B cell (primary cell): ENCODE results near the gene SPRR3. TPM values are rescaled to one million over a fixed set of nuclear protein-coding genes. Genes with fewer than 3 reads are reported as not detected.

ENCODE experiments used
- ATAC-seq: fragments of 200-7000 bp; cut with Tn5 transposase; one replicate; pipeline ENCODE4 v1.10.0; 2021; ENCODE audit warnings: low read depth, mild to moderate bottlenecking, moderate number of reproducible peaks, moderate library complexity
- CTCF ChIA-PET: fragments of 350-600 bp; sonication (Branson Sonifier 250); formaldehyde crosslinking; loops from one replicate; lab custom pipeline; 2021; ENCODE audit warnings: antibody characterized with exemption, inconsistent platforms; lab: Charles Lee
- POLR2A ChIA-PET: fragments of 350-600 bp; sonication (Branson Sonifier 250); formaldehyde crosslinking; loops from one replicate; lab custom pipeline; 2021; ENCODE audit warnings: antibody characterized with exemption; lab: Charles Lee
- DNase-seq: peaks from one replicate; pipeline ENCODE4 v3.0.0; 2013
- H2AFZ ChIP-seq: 2 replicates; pipeline ENCODE4 v1.6.1; 2012; ENCODE audit warnings: mild to moderate bottlenecking, low read depth, low read length; ENCODE audit not compliant: insufficient read depth, poor library complexity, severe bottlenecking
- H3K27ac ChIP-seq, 2 donors: 1 replicate in 1 of 2; 2 replicates in 1 of 2; pipeline ENCODE4 v1.5.1; 2012 to 2013; ENCODE audit warnings: low read length in 2 of 2, mild to moderate bottlenecking in 2 of 2, moderate library complexity in 1 of 2
- H3K27me3 ChIP-seq, 4 experiments: fragments of 200-600 bp in 1 of 4; sonication (generic) in 1 of 4; replicated peaks in 1 of 4; 1 replicate in 2 of 4; 2 replicates in 2 of 4; pipeline versions ENCODE4 v1.6.1 to v1.7.0; 2013 to 2016; ENCODE audit warnings: low read length in 3 of 4, mild to moderate bottlenecking in 2 of 4, mixed read lengths in 1 of 4, moderate library complexity in 1 of 4; ENCODE audit not compliant: insufficient read depth in 4 of 4, control insufficient read depth in 3 of 4; ENCODE audit errors: control extremely low read depth in 1 of 4
- H3K36me3 ChIP-seq, 2 experiments: replicated peaks in 1 of 2; 1 replicate in 1 of 2; 2 replicates in 1 of 2; pipeline versions ENCODE4 v1.6.1 to v1.7.1; 2013; ENCODE audit warnings: low read length in 1 of 2; ENCODE audit not compliant: insufficient read depth in 2 of 2, control insufficient read depth in 1 of 2; ENCODE audit errors: control extremely low read depth in 1 of 2, extremely low read depth in 1 of 2
- H3K4me1 ChIP-seq, 2 donors: fragments of 200-600 bp in 1 of 2; sonication (generic) in 1 of 2; 1 replicate in 1 of 2; 2 replicates in 1 of 2; pipeline versions ENCODE4 v1.5.1 to v1.6.1; 2013 to 2017; ENCODE audit warnings: low read length in 2 of 2; ENCODE audit not compliant: control insufficient read depth in 2 of 2, insufficient read depth in 2 of 2
- H3K4me2 ChIP-seq: replicated peaks from 2 replicates; pipeline ENCODE3; 2012; ENCODE audit warnings: mild to moderate bottlenecking, low read depth, low read length; ENCODE audit not compliant: poor library complexity, severe bottlenecking
- H3K4me3 ChIP-seq, 5 experiments: fragments of 200-600 bp in 1 of 5; sonication (generic) in 1 of 5; 1 replicate in 3 of 5; 2 replicates in 2 of 5; pipeline versions ENCODE4 v1.5.1 to v1.7.0; 2011 to 2016; ENCODE audit warnings: low read length in 4 of 5, mild to moderate bottlenecking in 4 of 5, low read depth in 2 of 5, control low read depth in 1 of 5, moderate library complexity in 1 of 5; ENCODE audit not compliant: insufficient read depth in 1 of 5; ENCODE audit errors: control extremely low read depth in 1 of 5, extremely low read depth in 1 of 5
- H3K79me2 ChIP-seq: fragments of 200-600 bp; sonication (generic); one replicate; pipeline ENCODE4 v1.6.0; 2016; ENCODE audit warnings: low read length; ENCODE audit not compliant: control insufficient read depth, insufficient read depth
- H3K9ac ChIP-seq: fragments of 200-600 bp; sonication (generic); 2 replicates; pipeline ENCODE4 v1.6.1; 2017; ENCODE audit warnings: mild to moderate bottlenecking, low read length, moderate library complexity
- H3K9me3 ChIP-seq, 3 donors: one replicate each; pipeline versions ENCODE4 v1.6.1 to v1.7.1; 2013; ENCODE audit warnings: low read length in 2 of 3; ENCODE audit not compliant: control insufficient read depth in 2 of 3, insufficient read depth in 1 of 3; ENCODE audit errors: control extremely low read depth in 1 of 3
- H4K20me1 ChIP-seq: 2 replicates; pipeline ENCODE4 v1.6.0; 2012; ENCODE audit warnings: mild to moderate bottlenecking, low read length; ENCODE audit not compliant: insufficient read depth, control insufficient read depth, poor library complexity, severe bottlenecking
- H3K27ac Mint-ChIP-seq: one replicate; pipeline ENCODE4 v1.8.0; 2021; ENCODE audit warnings: mixed read lengths
- H3K27me3 Mint-ChIP-seq: one replicate; pipeline ENCODE4 v1.8.0; 2021; ENCODE audit warnings: mixed read lengths
- H3K4me1 Mint-ChIP-seq: one replicate; pipeline ENCODE4 v1.8.0; 2021; ENCODE audit warnings: mixed read lengths
- H3K4me3 Mint-ChIP-seq: one replicate; pipeline ENCODE4 v1.8.0; 2021; ENCODE audit warnings: mixed read lengths
- H3K9me3 Mint-ChIP-seq: one replicate; pipeline ENCODE4 v1.8.0; 2022; ENCODE audit warnings: mixed read lengths; ENCODE audit not compliant: insufficient read depth
- EZH2 ChIP-seq: IDR thresholded peaks from 2 replicates; pipeline ENCODE4 v1.6.1; 2012; ENCODE audit warnings: borderline replicate concordance, low read depth, mild to moderate bottlenecking, moderate library complexity, low read length; ENCODE audit not compliant: insufficient read depth, poor library complexity, severe bottlenecking
- WGBS: methylation state at CpG from one replicate; pipeline ENCODE4 v1.1.5; 2013; ENCODE audit warnings: missing lambda C conversion rate; ENCODE audit not compliant: insufficient coverage; 5-methylcytosine and 5-hydroxymethylcytosine counted together
- intact Hi-C: fragments of 100-400 bp; cut with micrococcal nuclease; formaldehyde crosslinking; loops from one replicate; pipeline ENCODE4 v1.10.0; 2022
- polyA plus RNA-seq: library from polyadenylated mRNA; depleted of rRNA; stranded (reverse); fragments of >200 nt; gene quantifications from 2 replicates; pipeline ENCODE4 v1.2.3, GENCODE V29; 2012
- total RNA-seq, 2 donors: library from RNA; stranded (reverse); fragments of 120-200 nt in 1 of 2; gene quantifications; 1 replicate in 1 of 2; 2 replicates in 1 of 2; pipeline versions ENCODE4 v1.2.3 to v1.2.4, GENCODE V29; 2013 to 2022
- TF ChIP-seq, protein P1 (sequence below): fragments of 200-600 bp; IDR thresholded peaks from one replicate; pipeline ENCODE4 v1.8.0; 2022; ENCODE audit warnings: antibody characterized with exemption, mild to moderate bottlenecking

The SPRR3 gene
- total and polyA plus RNA-seq, 2 donors (not counting 1 experiment from before 2014, with no cell fraction given): not detected

DNA sequence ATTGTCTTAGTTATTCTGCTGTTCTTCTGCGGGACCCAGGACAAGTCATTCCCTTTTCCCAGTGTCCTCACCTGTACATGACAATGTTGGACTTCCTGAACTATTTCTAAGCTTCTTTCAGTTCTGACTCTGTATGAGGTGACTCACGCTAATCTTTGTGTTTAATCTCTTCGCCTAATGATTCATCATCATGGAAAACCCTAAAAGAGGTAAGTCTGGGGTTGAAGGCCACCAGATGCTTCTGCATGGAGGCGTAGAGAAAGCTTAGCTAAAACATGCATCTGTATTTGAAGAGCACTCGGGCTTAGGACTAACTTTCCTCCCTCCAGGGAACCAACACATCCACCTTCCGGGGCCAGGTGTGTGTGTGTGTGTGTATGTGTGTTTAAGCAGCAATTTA lies 47.1 kb upstream of the SPRR3 start:
- Histone ChIP-seq H3K9me3 (peaks cover 0 to 3% (median 0%) of the 10 kb centered on the region in 3 donors), H3K27me3 (peaks cover 0 to 2% (median 0%) of the 10 kb centered on the region in 4 experiments), H3K79me2 (no peaks in the 10 kb centered on the region), H3K9ac (no peak overlapping the region), H3K4me1 (no peaks in the 10 kb centered on the region), H3K4me3 (no peak overlapping the region), H3K4me2 (no peak overlapping the region), H2AFZ (no peak overlapping the region), H3K27ac (no peak overlapping the region), H3K36me3 (no peaks in the 10 kb centered on the region), H4K20me1 (no peaks in the 10 kb centered on the region)
- ChIA-PET POLR2A (no interaction called here), CTCF (no interaction called here)
- DNase-seq (no peak), ATAC-seq (no peak)
- Mint-ChIP-seq H3K27me3 (peaks cover 24% of the 10 kb centered on the region), H3K4me1 (no peaks in the 10 kb centered on the region), H3K9me3 (no peaks in the 10 kb centered on the region), H3K4me3 (no peak overlapping the region), H3K27ac (no peak overlapping the region)
- intact Hi-C loops: no loop called here
- TF ChIP-seq, protein P1, sequence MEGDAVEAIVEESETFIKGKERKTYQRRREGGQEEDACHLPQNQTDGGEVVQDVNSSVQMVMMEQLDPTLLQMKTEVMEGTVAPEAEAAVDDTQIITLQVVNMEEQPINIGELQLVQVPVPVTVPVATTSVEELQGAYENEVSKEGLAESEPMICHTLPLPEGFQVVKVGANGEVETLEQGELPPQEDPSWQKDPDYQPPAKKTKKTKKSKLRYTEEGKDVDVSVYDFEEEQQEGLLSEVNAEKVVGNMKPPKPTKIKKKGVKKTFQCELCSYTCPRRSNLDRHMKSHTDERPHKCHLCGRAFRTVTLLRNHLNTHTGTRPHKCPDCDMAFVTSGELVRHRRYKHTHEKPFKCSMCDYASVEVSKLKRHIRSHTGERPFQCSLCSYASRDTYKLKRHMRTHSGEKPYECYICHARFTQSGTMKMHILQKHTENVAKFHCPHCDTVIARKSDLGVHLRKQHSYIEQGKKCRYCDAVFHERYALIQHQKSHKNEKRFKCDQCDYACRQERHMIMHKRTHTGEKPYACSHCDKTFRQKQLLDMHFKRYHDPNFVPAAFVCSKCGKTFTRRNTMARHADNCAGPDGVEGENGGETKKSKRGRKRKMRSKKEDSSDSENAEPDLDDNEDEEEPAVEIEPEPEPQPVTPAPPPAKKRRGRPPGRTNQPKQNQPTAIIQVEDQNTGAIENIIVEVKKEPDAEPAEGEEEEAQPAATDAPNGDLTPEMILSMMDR: no peak
- no peak for TF ChIP-seq EZH2
- WGBS: 80% methylated on average over 2 of the region's 6 CpGs

DNA sequence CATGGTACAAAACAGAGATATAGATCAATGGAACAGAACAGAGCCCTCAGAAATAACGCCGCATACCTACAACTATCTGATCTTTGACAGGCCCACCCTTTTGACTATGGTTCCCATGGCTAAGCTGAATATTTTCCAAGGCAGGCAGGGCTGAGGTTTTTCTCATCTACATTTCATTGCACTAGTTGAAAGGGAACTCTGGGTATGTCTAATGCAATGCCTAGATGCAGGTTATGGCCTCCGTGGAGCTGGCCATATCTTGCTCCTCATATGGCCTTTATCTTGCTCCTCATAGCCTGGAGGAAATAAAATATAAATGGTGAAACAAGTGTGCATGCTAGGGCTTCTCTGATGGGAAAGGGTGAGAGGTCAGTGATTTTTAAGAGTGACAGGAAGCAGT lies 44.0 kb upstream of the SPRR3 start:
- intact Hi-C loops: no loop called here
- Mint-ChIP-seq H3K4me3 (no peak overlapping the region), H3K27ac (no peak overlapping the region), H3K4me1 (peaks cover 11% of the 10 kb centered on the region), H3K27me3 (peaks cover 15% of the 10 kb centered on the region), H3K9me3 (no peaks in the 10 kb centered on the region)
- H3K9ac ChIP-seq: no peak overlapping the region
- peaks cover 0 to 3% (median 0%) of the 10 kb centered on the region in 3 donors for H3K9me3 ChIP-seq
- H3K27me3 ChIP-seq: no peaks in the 10 kb centered on the region
- no peak overlapping the region for H3K4me3 ChIP-seq
- POLR2A ChIA-PET: no interaction called here
- no CpG with 5 or more reads among the region's 3 CpGs for WGBS
- no peaks in the 10 kb centered on the region for H3K36me3 ChIP-seq
- H3K27ac ChIP-seq: no peak overlapping the region
- peaks cover 7 to 10% of the 10 kb centered on the region in 2 donors for H3K4me1 ChIP-seq
- no peak for TF ChIP-seq EZH2
- TF ChIP-seq, protein P1: no peak
- no peak overlapping the region for H2AFZ ChIP-seq
- ATAC-seq: no peak
- CTCF ChIA-PET: no interaction called here
- no peak for DNase-seq
- no peak overlapping the region for H3K4me2 ChIP-seq
- H3K79me2 ChIP-seq: no peaks in the 10 kb centered on the region
- H4K20me1 ChIP-seq: no peaks in the 10 kb centered on the region
